ENCODE results near the gene SARM1.
A peak's percentile ranks its signal among the peaks of the same experiment; 100 is the strongest.
"Not testable (repeated sequence)": the region's sequence is repeated elsewhere in the genome, so short reads cannot be mapped to it uniquely, and the experiment has no call there.

Gene SARM1

DNA sequence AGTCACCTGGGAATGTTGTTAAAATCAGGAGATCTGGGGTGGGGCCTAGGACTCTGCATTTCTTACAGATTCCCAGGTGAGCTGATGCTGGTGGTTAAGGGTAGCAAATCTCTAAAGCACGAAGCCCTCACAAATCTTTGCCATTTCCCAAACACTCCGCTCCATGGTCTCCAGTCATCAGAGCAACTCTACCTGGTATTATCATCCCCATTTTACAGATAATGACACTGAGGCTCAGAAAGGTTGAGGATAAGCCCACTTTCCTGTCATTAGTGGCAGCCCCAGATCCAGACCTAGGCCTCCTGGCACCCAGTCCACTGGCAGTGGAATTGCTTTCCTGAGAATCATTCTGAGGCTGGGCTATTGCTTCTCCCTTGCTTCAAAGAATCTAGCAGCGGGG lies 25.8 kb downstream of the SARM1 start:
- DNase-seq: no peak

DNA sequence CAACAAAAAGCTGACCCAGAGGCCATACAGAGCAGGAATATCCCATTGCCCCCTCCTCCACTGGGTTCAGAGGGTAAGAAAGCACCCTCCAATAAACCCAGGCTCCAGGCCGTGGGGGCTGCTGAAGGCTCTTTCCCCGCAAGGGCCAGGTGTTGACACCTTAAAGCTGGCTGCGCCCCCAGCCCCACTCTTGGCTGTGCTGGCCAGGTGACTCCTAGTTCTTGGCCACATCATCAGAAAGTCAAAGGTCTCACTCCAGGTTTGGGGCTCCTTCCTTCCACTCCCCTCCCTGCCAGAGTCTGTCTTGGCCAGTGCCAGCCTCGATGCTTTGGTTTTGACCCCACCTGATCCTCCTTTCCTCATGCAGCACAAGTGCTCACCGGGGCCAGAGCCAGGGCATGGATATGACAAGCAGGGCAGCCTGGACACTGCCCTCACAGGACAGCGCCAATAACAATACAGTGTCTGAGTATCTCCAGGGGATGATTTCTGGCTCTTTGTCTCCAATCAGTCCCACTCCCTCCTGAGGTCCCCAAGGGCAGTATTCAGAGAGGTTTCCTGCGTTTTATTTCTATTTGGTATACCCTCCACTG lies 26.3 kb downstream of the SARM1 start:
- no peak for DNase-seq

DNA sequence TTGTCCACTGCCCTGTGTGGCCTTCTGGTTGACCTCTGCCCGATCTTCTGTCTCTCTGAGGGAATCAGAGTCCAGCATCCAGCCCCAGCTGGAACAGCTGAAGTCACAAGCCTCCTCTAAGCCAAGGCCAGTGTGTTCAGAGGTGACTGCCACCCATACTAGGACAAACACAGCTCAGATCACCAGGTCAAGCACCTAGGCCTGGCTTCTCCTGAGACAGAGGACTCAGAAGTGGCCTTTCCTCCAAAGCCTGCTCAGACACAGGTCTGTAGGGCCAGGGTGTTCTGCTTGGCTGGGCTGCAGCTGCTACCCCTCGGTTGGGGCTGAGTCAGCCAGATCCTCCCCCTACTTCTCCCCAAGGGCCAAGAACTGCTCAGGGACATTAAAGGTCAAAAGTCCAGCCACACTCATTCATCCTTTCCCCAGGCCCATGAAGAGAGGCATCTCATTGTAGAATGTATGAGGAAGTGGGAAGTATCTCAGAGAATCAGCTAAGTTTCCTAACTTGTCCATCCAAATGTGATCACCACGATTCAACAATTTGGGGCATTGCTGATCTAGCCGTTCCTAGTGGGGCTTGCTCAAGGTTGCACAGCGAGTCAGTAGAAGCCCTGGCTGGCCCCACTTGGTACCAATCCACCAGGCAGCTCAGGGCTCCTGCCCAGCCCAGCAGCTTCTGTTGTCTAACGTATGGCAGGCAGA lies 26.9 kb downstream of the SARM1 start:
- DNase-seq: no peak

DNA sequence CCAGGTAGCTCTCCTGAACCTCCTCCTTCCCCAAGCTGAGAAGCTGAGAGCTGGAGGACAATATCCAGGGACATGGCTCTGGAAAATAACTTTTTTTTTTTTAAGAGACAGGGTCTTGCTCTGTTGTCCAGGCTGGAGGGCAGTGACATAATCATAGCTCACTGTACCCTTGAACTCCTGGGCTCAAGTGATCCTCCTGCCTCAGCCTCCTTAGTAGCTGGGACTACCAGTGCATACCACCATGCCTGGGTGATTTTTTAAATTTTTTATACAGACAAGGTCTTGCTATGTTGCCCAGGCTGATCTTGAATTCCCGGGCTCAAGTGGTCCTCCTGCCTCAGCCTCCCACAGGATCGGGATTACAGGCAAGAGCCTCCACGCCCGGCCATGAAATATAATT lies 28.3 kb downstream of the SARM1 start:
- DNase-seq: no peak

DNA sequence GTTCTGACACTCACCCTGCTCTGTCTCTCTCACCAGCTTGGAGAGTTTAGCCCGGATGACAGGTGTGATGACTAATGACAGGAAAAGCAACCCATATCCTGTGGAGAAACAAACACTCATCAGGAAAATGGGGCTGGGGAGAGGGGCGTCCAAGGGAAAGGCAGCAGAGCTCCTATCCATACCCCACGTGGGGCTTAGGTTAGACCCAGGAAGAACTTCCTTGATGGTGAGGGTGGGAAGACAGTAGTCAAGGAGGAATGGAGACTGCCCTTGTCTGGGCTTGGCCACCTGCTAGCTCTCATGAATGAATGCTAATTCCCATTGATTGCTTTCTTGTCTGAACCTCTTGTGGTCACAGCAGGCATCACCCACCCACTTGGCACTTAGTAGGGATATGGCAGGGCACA lies 30.7 kb downstream of the SARM1 start:
- no peak for DNase-seq

DNA sequence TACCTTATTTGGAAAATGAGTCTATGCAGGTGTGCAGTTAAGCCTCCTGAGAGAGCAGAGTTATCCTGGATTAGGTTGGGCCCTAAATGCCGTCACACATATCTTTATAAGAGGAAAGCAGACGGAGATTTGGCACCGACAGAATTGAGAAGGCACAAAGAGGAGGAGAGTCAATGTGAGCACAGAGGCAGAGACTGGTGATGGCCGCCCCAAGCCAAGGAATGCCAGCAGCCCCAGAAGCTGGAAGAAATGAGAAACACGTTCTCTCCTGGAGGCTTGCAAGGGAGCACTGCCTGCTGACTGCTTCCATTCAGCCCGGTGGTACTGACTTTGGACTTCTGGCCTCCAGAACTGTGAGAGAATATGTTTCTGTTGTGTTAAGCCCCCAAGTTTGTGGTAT lies 31.4 kb downstream of the SARM1 start:
- no peak for DNase-seq

DNA sequence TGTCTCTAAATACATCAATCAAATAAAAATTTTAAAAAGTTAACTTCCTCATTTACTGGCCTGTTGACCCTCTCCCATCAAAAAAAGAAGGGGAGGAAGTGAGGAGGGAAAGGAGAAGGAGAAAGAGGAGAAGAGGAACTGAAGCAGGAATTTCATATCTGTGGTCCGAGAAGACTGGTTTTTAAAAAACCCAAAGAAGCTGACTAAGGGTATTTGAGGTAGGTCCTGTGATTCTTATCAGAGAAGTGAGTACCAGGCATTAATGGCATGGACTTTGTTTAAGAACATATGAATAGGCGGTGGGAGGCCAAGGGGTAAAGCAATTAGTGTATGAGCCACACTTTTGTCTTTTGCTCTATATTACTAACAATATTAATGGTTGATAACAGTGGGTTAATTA lies 32.5 kb downstream of the SARM1 start:
- no peak for DNase-seq

DNA sequence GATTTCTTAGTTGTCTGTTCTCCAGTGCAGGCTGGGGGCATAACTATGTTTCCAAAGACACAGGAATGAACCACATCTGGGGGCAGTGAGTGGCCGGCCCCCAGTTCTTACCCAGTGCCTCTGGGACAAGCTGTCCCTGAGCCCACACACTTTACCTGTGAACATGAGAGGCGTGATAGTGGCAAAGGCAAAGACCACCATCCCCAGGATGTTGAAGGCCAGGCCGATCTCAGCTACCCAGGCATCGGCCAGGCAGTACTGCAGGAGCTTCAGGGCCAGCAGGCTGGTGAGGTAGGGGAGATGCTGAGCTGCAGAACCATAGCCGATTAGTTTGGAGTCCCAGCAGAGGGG lies 32.9 kb downstream of the SARM1 start:
- no peak for DNase-seq

DNA sequence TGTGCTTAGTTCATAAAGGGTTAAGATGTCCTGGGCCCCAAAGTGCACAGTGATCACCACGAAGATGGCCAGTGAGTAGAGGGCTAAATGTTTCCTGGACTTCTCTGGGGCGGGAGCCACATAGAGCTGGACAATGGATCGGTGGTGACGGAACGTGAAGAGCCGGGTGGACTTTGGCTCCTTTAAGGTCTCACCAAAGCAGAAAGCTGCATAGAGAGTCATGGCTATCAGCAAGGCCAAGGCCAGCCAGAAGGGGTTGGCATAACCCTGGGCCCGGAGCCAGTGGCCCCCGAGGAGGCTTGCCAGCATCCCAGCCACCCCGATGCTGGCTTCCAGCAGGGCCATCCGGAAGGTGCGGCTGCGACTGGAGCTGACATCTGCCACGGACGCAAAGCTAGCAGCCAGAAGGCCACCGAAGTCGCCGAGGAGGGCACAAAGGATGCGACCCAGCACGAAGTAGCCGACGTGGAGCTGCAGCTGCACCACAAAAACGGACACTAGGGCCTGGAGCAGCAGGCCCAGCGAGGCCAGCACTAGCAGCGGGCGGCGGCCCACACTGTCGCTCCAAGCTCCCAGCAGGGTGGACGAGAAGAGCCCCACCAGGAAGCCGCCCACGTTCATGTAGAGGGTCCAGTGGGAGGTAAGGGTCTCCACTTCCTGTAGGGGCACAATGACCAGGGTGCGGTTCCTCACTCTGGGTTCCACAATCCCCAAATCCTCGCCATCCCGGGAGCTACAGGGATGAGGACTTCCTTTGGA lies 33.5 kb downstream of the SARM1 start:
- no peak for DNase-seq

DNA sequence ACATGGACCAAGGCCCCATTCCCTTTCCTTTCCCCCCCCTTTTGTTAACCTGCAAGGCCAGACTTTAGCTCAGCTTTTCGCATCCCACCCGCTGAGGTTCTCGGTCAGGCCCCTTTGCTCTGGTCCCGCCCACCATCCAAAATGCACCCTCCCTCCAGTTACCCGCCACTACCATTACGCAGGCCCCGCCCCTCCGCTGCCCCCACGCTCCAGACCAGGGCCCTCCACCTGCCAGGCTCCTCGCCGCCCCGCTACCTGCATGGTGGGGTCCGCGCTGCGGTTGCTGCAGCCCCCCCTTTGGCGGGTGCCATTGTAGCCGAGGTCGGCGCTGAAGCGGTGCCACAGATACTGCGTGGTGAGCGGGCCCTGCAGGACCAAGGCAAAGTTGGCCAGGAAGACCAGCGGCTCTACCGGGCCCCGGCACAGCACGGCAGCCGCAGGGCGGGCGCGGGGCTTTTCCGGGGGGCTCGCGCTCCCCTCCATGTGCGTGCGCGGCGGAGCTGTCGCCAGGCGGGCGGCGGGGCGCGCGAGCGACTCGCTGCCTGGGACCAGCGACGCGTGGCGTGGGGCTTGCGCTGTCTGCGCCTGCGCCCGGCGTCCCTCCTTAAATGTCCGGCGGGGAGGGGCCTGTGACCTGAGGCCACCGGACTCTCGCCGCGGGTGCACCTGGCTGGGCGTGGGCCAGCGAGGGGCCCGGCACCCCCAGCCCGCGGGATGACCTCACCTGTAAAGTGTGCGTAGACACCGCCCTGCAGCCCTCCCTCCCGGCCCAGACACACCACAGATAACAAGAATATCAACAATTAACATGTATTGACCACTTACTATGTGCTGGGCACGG lies 34.4 kb downstream of the SARM1 start, which contains the start of gene SLC46A1:
TSS of gene SLC46A1 (minus strand) at position 581 of the 841 bp plus-strand sequence. CDS start at position 483, 98 bp downstream.
- peak; percentile 27 to 33 for DNase-seq

DNA sequence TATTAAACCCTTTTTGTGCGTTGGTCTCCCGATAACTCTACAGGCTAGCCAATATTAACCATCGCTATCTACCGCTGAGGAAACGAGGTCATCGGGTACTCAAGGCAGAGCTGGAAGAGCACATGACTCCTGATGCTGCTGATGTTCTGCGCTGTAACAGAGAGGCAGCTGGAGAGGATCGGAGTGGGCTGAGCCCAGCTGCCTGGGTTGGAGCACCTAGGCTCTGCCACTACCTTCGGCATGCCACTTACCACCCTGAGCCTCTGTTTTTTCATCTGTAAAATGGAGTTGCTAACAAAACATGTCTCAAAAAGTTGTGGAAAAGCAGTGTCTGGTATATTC lies 35.0 kb downstream of the SARM1 start:
- no peak for DNase-seq

DNA sequence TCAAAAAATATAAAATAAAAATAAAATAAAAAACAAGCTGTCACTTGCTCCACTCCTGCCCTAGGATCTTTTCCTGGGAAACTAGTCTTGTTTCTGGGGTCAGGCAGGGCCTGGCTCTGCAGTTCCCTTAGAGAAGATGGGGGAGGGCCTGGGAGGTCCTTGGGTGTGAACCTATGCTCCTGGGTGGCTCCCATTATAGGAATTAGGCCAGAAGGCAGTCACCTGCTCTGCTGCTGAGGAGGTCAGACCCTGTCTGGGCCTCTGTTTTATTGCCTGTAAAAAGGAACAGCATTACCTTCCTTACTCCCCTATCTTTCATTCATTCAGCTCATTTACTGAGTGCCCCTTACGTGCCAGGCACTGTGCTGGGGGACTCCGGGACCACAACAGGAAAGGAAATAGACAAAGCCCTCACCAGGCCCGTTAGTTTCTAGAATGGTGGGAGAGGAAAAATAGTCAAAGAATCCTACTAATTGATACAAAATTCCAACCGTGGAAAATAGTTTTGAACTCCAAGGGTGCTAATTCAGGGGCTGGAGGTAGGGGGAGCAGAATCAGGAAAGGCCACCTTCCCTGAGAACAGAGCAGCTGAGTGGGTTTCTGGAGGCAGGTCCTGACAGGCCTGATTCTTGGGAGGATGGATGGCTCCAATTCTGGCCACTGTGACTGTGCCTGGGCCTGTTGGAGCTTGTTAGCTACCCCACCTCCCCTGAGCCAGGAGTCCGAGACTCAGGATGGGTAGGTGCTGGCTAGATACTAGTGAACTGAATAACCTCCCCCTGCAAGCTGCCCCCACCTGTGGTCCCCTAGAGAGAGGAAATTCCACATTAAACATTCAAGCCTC lies 35.9 kb downstream of the SARM1 start:
- no peak for DNase-seq

DNA sequence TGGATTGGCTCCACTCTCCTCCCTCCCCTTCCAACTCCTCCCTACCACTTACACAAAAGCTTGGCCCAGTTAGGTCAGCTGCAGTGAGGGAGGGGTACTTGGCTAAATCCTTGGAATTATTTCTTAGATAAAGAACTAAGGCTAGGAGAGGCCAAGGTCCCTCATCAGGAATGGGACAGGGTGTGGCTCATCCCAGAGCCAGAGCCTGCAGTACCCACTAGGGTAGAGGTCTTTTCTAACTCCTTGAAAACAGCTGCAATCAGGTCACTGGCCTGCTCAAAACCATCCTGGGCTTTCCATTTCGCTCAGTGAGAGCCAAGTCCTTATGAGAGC lies 36.4 kb downstream of the SARM1 start:
- DNase-seq: no peak

DNA sequence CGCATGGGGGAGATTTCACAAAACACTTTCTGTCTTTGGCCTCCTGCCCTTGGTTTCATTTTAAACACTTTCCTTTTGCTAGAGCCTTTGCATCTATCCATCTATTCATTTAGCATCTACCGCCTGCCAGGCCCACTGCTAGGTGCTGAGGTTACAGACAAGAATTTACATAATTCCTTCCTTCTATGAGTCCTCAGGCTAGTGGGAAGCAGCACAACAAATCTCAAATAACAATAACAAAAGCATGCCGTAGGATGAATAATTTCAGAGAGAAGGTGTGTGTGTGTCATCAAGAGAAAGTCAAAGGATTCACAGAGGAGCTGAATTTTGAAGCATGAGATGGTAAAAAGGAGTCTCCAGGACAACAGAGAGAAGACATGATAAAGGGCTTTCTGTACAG lies 40.6 kb downstream of the SARM1 start:
- no peak for DNase-seq

DNA sequence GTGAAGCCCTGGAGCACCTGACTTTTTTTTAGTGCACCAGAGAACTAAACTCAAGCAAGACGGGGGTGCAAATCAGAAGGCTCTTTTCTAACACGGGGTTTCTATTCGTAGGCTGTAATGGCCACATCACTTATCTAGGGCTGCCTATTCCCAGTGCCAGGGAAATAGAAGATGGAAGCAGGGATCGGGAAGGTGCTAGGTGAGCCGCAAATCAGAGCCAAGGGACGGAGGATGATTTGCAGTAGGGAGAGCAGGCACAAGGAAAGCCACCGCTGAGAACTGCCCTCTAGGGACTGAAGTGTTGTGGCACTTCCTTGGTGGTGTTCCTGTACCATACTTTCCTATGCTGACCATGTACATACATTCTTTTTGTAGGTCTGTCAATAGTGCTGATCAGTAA lies 42.3 kb downstream of the SARM1 start:
- no peak for DNase-seq

DNA sequence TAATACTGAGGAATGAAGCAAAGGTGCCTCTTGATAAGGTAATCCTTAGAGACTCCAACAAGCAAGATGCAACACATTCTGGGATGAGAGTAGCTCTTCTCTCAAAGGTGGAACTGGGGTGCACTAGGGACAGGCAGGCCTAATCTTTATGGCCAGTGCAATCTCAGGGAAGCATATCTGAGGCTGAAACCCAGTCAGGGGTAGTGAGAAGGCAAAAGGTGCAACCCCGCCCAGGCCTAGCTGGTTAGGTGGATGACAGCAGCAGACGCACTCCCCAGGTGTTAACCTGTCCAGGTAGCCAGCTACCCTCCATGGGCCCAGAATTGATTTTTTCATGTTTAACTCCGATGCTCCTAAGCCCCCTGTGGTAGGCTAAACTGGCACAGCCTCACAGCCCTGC lies 44.4 kb downstream of the SARM1 start:
- DNase-seq: no peak

DNA sequence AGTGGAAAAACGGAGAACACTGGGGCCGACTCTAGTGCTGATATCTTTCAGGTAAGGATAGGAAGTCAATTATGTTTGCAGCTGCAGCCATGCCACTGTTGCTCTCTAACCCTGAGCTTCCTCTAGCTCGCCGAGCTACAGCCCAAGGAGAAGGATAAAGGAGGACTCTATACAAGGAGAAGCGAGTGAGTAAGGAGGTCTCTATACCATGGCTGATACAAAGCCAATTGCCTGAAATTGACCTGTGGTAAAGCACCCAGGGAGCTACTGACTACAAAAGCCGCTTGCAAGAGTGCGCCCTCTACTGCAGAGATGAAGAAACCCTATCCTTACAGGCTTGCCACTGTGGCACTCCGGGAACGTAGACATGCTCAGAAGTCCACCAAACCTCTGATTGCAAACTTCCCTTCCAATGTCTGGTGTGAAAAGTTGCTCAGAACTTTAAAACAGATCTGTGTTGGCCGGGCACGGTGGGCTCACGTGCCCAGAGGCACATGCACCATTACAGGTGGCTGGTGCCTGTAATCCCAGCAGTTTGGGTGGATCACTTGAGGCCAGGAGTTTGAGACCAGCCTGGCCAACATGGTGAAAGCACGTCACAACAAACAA lies 45.3 kb downstream of the SARM1 start:
- DNase-seq: peak; percentile 59 to 75

DNA sequence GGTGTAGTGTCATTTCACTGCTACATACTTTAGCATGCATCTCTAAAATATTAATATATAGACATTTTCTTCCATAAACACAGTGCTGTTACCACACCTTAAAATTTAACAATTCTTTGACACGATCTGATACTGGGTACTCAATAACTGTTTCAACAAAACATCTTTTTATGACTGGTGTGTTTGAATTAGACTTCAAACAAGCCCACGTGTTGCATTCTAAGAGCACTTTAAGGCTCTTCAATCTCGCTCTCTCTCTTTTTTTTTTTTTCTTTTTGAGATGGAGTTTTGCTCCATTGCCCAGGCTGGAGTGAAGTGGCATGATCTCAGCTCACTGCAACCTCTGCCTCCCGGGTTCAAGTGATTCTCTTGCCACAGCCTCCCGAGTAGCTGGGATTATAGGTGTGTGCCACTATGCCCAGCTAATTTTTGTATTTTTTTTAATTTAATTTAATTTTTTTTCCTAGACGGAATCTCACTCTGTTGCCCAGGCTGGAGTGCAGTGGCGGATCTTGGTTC lies 50.4 kb downstream of the SARM1 start:
- no peak for DNase-seq

DNA sequence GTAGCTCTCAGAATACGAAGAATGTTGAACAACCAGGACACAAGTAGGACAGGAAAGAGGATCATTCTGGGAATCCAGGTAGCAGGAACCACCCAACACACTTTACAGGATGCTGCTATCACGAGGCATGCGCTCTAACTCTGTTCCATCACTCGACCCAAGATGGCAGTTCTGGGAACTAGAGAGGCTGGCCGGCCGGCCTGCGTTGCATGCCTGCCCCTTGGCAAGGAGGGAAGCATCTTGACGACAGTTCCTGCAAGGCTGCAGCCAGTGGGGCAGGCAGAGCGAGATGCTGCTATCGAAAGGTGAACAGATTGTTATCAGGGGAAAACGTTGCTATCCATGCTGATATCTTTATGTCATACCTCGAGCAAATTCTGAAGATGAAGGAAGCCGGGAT lies 53.7 kb downstream of the SARM1 start:
- DNase-seq: no peak

DNA sequence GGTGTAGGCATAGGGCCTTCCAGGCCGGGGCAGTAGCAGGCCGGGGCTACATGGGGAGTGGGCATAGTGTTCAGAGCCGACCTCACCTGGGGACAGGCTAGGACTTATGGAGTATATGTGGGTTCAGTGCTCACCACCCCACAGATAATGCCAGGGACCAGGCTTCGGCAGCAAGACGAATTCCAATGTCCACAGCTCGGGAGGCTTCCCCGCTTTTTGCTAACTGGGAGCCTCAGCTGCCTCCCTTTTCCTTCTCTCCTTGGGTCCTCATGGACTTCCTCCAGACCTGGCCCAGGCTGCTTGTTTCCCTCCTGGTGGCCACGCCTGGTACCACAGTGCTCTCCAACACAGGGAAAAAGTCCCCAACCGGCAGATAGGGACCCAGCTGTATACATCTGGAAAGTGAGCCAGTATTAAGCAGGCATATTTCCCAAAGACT lies 54.6 kb downstream of the SARM1 start:
- no peak for DNase-seq

DNA sequence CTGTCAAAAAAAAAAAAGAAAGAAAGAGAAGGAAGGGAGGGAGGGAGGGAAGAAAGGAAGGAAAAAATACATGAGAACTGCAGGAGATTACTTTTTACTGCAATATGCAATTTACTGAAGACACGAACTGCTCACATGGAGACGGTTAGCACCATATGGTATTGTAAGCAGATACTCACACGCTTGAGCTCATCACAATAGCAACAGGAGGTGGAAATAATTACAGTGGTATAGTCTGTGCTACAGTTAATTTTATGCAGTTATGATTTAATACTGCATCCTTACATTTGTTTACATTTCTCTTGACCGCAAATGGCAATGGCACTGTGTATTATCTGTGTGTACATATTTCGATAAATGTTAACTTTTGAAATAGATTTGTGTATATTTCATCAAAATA lies 55.9 kb downstream of the SARM1 start:
- DNase-seq: no peak

DNA sequence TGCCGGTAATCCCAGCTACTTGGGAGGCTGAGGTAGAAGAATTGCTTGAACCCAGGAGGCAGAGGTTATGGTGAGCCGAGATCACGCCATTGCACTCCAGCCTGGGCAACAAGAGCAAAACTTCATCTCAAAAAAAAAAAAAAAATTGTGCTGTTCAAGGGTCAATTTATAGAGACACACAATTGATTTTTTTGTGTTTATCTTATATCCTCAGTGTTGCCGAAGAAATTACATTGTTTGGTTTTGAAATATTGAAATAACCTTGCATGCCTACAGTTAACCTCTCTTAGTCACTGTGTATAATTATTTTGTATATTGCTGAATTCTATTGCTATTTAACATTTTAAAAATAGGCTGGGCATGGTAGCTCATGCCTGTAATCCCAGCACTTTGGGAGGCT lies 56.5 kb downstream of the SARM1 start:
- DNase-seq: not testable (repeated sequence)

All from NCI-H1930 (cell line).